A549 (cell line): ENCODE data around the gene CDK4.
"Not testable (repeated sequence)": the region's sequence is repeated elsewhere in the genome, so short reads cannot be mapped to it uniquely, and the experiment has no call there.

Experiments
- CBX8 ChIP-seq: fragments of 200-600 bp; sonication (generic); IDR thresholded peaks from 2 replicates; pipeline ENCODE4 v1.6.1; 2016
- CHD2 ChIP-seq: fragments of 150-350 bp; IDR thresholded peaks from 2 replicates; pipeline ENCODE4 v1.6.1; 2014; ENCODE audit warnings: low read length; ENCODE audit not compliant: partially characterized antibody
- EHMT2 ChIP-seq: fragments of 200-600 bp; sonication (generic); IDR thresholded peaks from 2 replicates; pipeline ENCODE4 v1.6.1; 2016; ENCODE audit warnings: antibody characterized with exemption, low read depth, mild to moderate bottlenecking, moderate library complexity
- EP300 ChIP-seq, 2 experiments: fragments of >200 bp; sonication (Bioruptor Twin); formaldehyde crosslinking; IDR thresholded peaks; 2 replicates in 1 of 2; 3 replicates in 1 of 2; pipeline ENCODE4 v1.6.1; 2016 to 2017
- JUN ChIP-seq, 2 experiments: fragments of >200 bp; sonication (Bioruptor Twin); formaldehyde crosslinking; IDR thresholded peaks; 2 replicates in 1 of 2; 3 replicates in 1 of 2; pipeline ENCODE4 v1.6.1; 2016 to 2017
- KDM1A ChIP-seq: fragments of 200-600 bp; sonication (generic); IDR thresholded peaks from 2 replicates; pipeline ENCODE4 v1.6.1; 2016; ENCODE audit warnings: low read depth, mild to moderate bottlenecking
- POLR2A ChIP-seq: IDR thresholded peaks from 2 replicates; pipeline ENCODE4 v1.6.1; 2012; ENCODE audit warnings: mild to moderate bottlenecking, low read length
- RAD21 ChIP-seq, 2 experiments: fragments of >200 bp in 1 of 2; sonication (Bioruptor Twin) in 1 of 2; formaldehyde crosslinking in 1 of 2; IDR thresholded peaks in 1 of 2; conservative IDR thresholded peaks in 1 of 2; 2 replicates in 1 of 2; 3 replicates in 1 of 2; pipeline ENCODE4 v1.6.1; 2012 to 2018; ENCODE audit warnings: inconsistent platforms in 1 of 2
- SMC3 ChIP-seq: fragments of >200 bp; sonication (Bioruptor Twin); formaldehyde crosslinking; IDR thresholded peaks from 3 replicates; pipeline ENCODE4 v1.6.1; 2018; ENCODE audit warnings: inconsistent platforms
- ZC3H11A ChIP-seq: fragments of 450-650 bp; IDR thresholded peaks from 2 replicates; pipeline ENCODE4 v1.6.1; 2014; ENCODE audit warnings: antibody characterized with exemption, mild to moderate bottlenecking
- TF ChIP-seq, protein P1 (sequence below): fragments of >200 bp; sonication (Bioruptor Twin); formaldehyde crosslinking; IDR thresholded peaks from 3 replicates; pipeline ENCODE4 v1.5.1; 2016
- TF ChIP-seq, protein P2 (sequence below): fragments of 450-650 bp; IDR thresholded peaks from 2 replicates; pipeline ENCODE4 v1.6.1; 2014; ENCODE audit warnings: antibody characterized with exemption

DNA sequence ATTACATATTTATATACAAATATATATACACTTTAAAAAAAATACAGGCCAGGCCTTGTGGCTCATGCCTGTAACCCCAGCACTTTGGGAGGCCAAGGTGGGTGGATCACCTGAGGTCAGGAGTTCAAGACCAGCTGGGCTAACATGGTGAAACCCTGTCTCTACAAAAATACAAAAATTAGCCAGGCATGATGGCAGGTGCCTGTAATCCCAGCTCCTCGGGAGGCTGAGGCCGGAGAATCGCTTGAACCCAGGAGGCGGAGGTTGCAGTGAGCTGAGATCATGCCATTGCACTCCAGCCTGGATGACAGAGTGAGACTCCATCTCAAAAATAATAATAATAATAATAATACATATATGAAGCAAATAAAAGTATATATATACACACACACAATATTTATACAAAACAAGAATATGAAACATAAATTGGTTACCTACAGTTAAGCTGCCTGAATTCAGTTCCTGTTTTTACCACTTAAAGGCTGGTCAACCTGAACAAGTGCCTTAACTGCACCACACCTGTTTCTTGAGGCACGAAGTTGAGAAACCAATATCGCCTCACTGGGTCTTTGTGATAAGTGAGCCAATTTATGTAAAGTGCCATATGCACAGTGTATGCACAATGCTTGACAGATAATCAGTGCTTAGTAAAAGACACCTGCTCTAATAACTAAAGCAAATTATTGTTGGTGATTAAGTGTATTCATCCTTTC, 36.9 kb downstream of the CDK4 start:
- TF ChIP-seq, protein P1, sequence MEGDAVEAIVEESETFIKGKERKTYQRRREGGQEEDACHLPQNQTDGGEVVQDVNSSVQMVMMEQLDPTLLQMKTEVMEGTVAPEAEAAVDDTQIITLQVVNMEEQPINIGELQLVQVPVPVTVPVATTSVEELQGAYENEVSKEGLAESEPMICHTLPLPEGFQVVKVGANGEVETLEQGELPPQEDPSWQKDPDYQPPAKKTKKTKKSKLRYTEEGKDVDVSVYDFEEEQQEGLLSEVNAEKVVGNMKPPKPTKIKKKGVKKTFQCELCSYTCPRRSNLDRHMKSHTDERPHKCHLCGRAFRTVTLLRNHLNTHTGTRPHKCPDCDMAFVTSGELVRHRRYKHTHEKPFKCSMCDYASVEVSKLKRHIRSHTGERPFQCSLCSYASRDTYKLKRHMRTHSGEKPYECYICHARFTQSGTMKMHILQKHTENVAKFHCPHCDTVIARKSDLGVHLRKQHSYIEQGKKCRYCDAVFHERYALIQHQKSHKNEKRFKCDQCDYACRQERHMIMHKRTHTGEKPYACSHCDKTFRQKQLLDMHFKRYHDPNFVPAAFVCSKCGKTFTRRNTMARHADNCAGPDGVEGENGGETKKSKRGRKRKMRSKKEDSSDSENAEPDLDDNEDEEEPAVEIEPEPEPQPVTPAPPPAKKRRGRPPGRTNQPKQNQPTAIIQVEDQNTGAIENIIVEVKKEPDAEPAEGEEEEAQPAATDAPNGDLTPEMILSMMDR, result not testable (repeated sequence)
- not testable (repeated sequence) for TF ChIP-seq RAD21 (conservative IDR thresholded peaks at IDR 0.05 in 1 of 2, IDR thresholded peaks at IDR 0.05 in 1 of 2); SMC3; CHD2; EHMT2; ZC3H11A; POLR2A; EP300 (IDR thresholded peaks at IDR 0.05); CBX8; KDM1A; JUN (IDR thresholded peaks at IDR 0.05)
- TF ChIP-seq, protein P2, sequence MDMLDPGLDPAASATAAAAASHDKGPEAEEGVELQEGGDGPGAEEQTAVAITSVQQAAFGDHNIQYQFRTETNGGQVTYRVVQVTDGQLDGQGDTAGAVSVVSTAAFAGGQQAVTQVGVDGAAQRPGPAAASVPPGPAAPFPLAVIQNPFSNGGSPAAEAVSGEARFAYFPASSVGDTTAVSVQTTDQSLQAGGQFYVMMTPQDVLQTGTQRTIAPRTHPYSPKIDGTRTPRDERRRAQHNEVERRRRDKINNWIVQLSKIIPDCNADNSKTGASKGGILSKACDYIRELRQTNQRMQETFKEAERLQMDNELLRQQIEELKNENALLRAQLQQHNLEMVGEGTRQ, result not testable (repeated sequence)
